Endothelial cell of umbilical vein (primary cell): ENCODE measurements around the gene TTC39A. TPM values are rescaled to one million over a fixed set of nuclear protein-coding genes. Genes with fewer than 3 reads are reported as not detected.

Experiments used
- BruUV-seq: library from RNA; stranded (reverse); fragments of 400-500 nt; replicated peaks from 2 replicates; lab custom pipeline; 2021; lab: Mats Ljungman, UMichigan
- CTCF ChIA-PET: fragments of 300-600, 350-600 bp; sonication (Branson Sonifier 250); formaldehyde crosslinking; loops from one replicate; lab custom pipeline; 2021; ENCODE audit warnings: antibody characterized with exemption, inconsistent platforms; lab: Charles Lee
- POLR2A ChIA-PET: fragments of 300-600, 350-600 bp; sonication (Branson Sonifier 250); formaldehyde crosslinking; loops from one replicate; lab custom pipeline; 2021; ENCODE audit warnings: antibody characterized with exemption, inconsistent platforms; lab: Charles Lee
- DNase-seq: peaks from one replicate; pipeline ENCODE4 v3.0.0-alpha.2; 2011; ENCODE audit warnings: low read depth, low spot score
- FAIRE-seq: peaks from 2 replicates; lab custom pipeline; 2011; peaks lifted over from hg19 to GRCh38; lab: Jason Lieb, UNC
- H2AFZ ChIP-seq: 2 replicates; pipeline ENCODE4 v1.6.0; 2012; ENCODE audit warnings: low read depth, low read length, control low read depth, inconsistent platforms
- H3K27ac ChIP-seq: 2 replicates; pipeline ENCODE4 v1.5.1; 2011; ENCODE audit warnings: low read depth, mild to moderate bottlenecking, control low read depth, low read length, moderate library complexity; ENCODE audit not compliant: insufficient read depth
- H3K27me3 ChIP-seq, 2 experiments: 2 replicates each; pipeline versions ENCODE4 v1.6.0 to v1.6.1; 2011; ENCODE audit warnings: low read length in 2 of 2, mixed read lengths in 1 of 2; ENCODE audit not compliant: control insufficient read depth in 2 of 2, insufficient read depth in 2 of 2
- H3K36me3 ChIP-seq, 2 experiments: 2 replicates in 1 of 2; 3 replicates in 1 of 2; pipeline ENCODE4 v1.5.1; 2011; ENCODE audit warnings: low read length in 2 of 2, mild to moderate bottlenecking in 1 of 2, moderate library complexity in 1 of 2; ENCODE audit not compliant: control insufficient read depth in 2 of 2, insufficient read depth in 2 of 2; ENCODE audit errors: extremely low read depth in 1 of 2
- H3K4me1 ChIP-seq: 3 replicates; pipeline ENCODE4 v1.5.1; 2011; ENCODE audit warnings: mild to moderate bottlenecking, low read length; ENCODE audit not compliant: control insufficient read depth, insufficient read depth; ENCODE audit errors: extremely low read depth
- H3K4me2 ChIP-seq: 2 replicates; pipeline ENCODE4 v1.6.1; 2011; ENCODE audit warnings: low read length, control low read depth, mixed read lengths; ENCODE audit not compliant: insufficient read depth
- H3K4me3 ChIP-seq, 3 experiments: fragments of 200-600 bp in 1 of 3; sonication (generic), shearing (Covaris generic) in 1 of 3; replicated peaks in 1 of 3; 2 replicates each; pipeline ENCODE4 v1.5.1; 2011 to 2016; ENCODE audit warnings: control low read depth in 3 of 3, low read length in 3 of 3, mild to moderate bottlenecking in 2 of 3, inconsistent platforms in 1 of 3, low read depth in 1 of 3, moderate library complexity in 1 of 3; ENCODE audit not compliant: insufficient read depth in 1 of 3
- H3K79me2 ChIP-seq: 2 replicates; pipeline ENCODE4 v1.6.0; 2012; ENCODE audit warnings: low read length, inconsistent platforms; ENCODE audit not compliant: control insufficient read depth, insufficient read depth
- H3K9ac ChIP-seq: replicated peaks from 2 replicates; pipeline ENCODE3; 2011; ENCODE audit warnings: low read length, control low read depth; ENCODE audit not compliant: insufficient read depth; ENCODE audit errors: extremely low read depth
- H3K9me1 ChIP-seq: replicated peaks from 3 replicates; pipeline ENCODE4 v1.6.0; 2011; ENCODE audit warnings: mild to moderate bottlenecking, low read length; ENCODE audit not compliant: control insufficient read depth, insufficient read depth; ENCODE audit errors: extremely low read depth
- H3K9me3 ChIP-seq: replicated peaks from 2 replicates; pipeline ENCODE4 v1.5.1; 2012; ENCODE audit warnings: low read length, inconsistent platforms; ENCODE audit not compliant: control insufficient read depth, insufficient read depth
- H4K20me1 ChIP-seq: replicated peaks from 2 replicates; pipeline ENCODE3; 2011; ENCODE audit warnings: mild to moderate bottlenecking, low read length; ENCODE audit not compliant: control insufficient read depth, insufficient read depth; ENCODE audit errors: extremely low read depth
- CTCF ChIP-seq, 2 donors: IDR thresholded peaks; 1 replicate in 1 of 2; 2 replicates in 1 of 2; pipeline ENCODE4 v1.5.1; 2011; ENCODE audit warnings: low read length in 2 of 2, mild to moderate bottlenecking in 2 of 2, moderate library complexity in 2 of 2, control low read depth in 1 of 2, inconsistent platforms in 1 of 2, low read depth in 1 of 2; ENCODE audit not compliant: insufficient read depth in 1 of 2; ENCODE audit errors: extremely low read depth in 1 of 2
- EZH2 ChIP-seq: IDR thresholded peaks from 2 replicates; pipeline ENCODE4 v1.6.1; 2012; ENCODE audit warnings: borderline replicate concordance, low read depth, mild to moderate bottlenecking, moderate library complexity, low read length, inconsistent platforms; ENCODE audit not compliant: severe bottlenecking
- FOS ChIP-seq: IDR thresholded peaks from 2 replicates; pipeline ENCODE4 v1.6.1; 2011; ENCODE audit warnings: mild to moderate bottlenecking, low read length, moderate library complexity, borderline replicate concordance; ENCODE audit not compliant: insufficient read depth
- GATA2 ChIP-seq: IDR thresholded peaks from 2 replicates; pipeline ENCODE4 v1.7.0; 2011; ENCODE audit warnings: low read depth, mild to moderate bottlenecking, moderate library complexity, mixed read lengths, low read length; ENCODE audit not compliant: insufficient read length, insufficient read depth
- JUN ChIP-seq: IDR thresholded peaks from 2 replicates; pipeline ENCODE4 v1.6.1; 2011; ENCODE audit warnings: borderline replicate concordance, low read depth; ENCODE audit not compliant: insufficient read length, insufficient read depth
- MAX ChIP-seq: IDR thresholded peaks from 2 replicates; pipeline ENCODE4 v1.6.1; 2011; ENCODE audit not compliant: insufficient read depth, insufficient read length
- MYC ChIP-seq: IDR thresholded peaks from one replicate; pipeline ENCODE4 v1.6.1; 2011; ENCODE audit warnings: mild to moderate bottlenecking, low read depth, low read length
- POLR2A ChIP-seq: IDR thresholded peaks from 2 replicates; pipeline ENCODE4 v1.6.1; 2012; ENCODE audit warnings: low read depth, mild to moderate bottlenecking, control low read depth, low read length
- POLR2AphosphoS5 ChIP-seq: IDR thresholded peaks from 2 replicates; pipeline ENCODE4 v1.6.1; 2012; ENCODE audit warnings: low read depth, mild to moderate bottlenecking, control low read depth, low read length, moderate library complexity; ENCODE audit not compliant: insufficient read depth
- dilution Hi-C: fragments of 300-500 bp; cut with MboI; formaldehyde crosslinking; loops from one replicate; pipeline ENCODE4 v1.15.0; 2019; ENCODE audit warnings: low sequenced_read_pairs; ENCODE audit not compliant: extremely low pct_ligation_motif_present
- intact Hi-C: fragments of 100-400 bp; cut with micrococcal nuclease; formaldehyde crosslinking; loops from one replicate; pipeline ENCODE4 v1.10.0; 2022
- polyA plus RNA-seq, 4 experiments: library from polyadenylated mRNA; depleted of rRNA in 3 of 4; stranded (reverse) in 3 of 4; unstranded in 1 of 4; fragments of >200 nt; gene quantifications; 2 replicates each; pipeline versions ENCODE4 v1.2.1 to v1.2.3, GENCODE V29; 2011 to 2012; ENCODE audit warnings: missing spikeins in 1 of 4
- total RNA-seq: library from RNA; stranded (reverse); gene quantifications from 2 replicates; pipeline ENCODE4 v1.2.3, GENCODE V29; 2021

TTC39A gene
- total and polyA plus RNA-seq, 2 donors (not counting 3 experiments of a cell fraction or from before 2014, with no cell fraction given) = 1.1 to 1.7 TPM

- TF ChIP-seq JUN (no peak), MAX (no peak), FOS (no peak), MYC (no peak), POLR2A (no peak), CTCF (IDR thresholded peaks at IDR 0.05; ENCODE audit: extremely low read depth in 1 of 2, insufficient read depth in 1 of 2, low read depth in 1 of 2, low read length in 2 of 2) (no peak), EZH2 (no peak), GATA2 (no peak), POLR2AphosphoS5 (no peak)
Measured at GRCh38 chr1:51351907-51352306, 21.5 kb upstream of the TTC39A start.

More at GRCh38 chr1:51351907-51352306, 21.5 kb upstream of the TTC39A start:
- FAIRE-seq = no peak
- DNase-seq = no peak
- Histone ChIP-seq H3K27ac (no peak overlapping the region), H3K9me1 (no peaks in the 10 kb centered on the region), H3K4me3 (no peak overlapping the region), H3K4me2 (no peak overlapping the region), H3K27me3 (no peaks in the 10 kb centered on the region), H3K36me3 (peaks cover 0 to 2% of the 10 kb centered on the region in 2 experiments), H3K79me2 (no peaks in the 10 kb centered on the region), H3K9me3 (no peaks in the 10 kb centered on the region), H2AFZ (no peak overlapping the region), H3K4me1 (no peaks in the 10 kb centered on the region), H4K20me1 (no peaks in the 10 kb centered on the region), H3K9ac (no peak overlapping the region)
- dilution Hi-C loops = no loop called here
- intact Hi-C loops = no loop called here
- BruUV-seq = no TSS peak
- CTCF ChIA-PET = interaction anchor here (1.1 kb wide), 1 partner anchor 45 kb away, joined by 3 read pairs; no protein-coding TSS in a partner anchor
- POLR2A ChIA-PET = no interaction called here
